Gastrocnemius medialis (tissue), 4 donors: Measurements from ENCODE around the gene MS4A18. TPM values are rescaled to one million over a fixed set of nuclear protein-coding genes. Genes with fewer than 3 reads are reported as not detected.

Experiments used
- ATAC-seq, 2 donors: fragments of 150-250 bp; one replicate each; pipeline ENCODE4 v1.9.1; 2016
- DNase-seq, 2 donors: peaks; one replicate each; pipeline ENCODE4 v3.0.0-alpha.2; 2019
- H3K27ac ChIP-seq, 4 donors: fragments of 200-600 bp; sonication (generic); 1 replicate in 1 of 4; 2 replicates in 3 of 4; pipeline ENCODE4 v1.5.1; 2016 to 2018; ENCODE audit warnings: mild to moderate bottlenecking in 2 of 4, moderate library complexity in 1 of 4
- H3K27me3 ChIP-seq, 3 donors: fragments of 200-600 bp; sonication (generic) in 2 of 3; 1 replicate in 1 of 3; 2 replicates in 2 of 3; pipeline versions ENCODE4 v1.5.1 to v1.6.0; 2016 to 2019; ENCODE audit warnings: mild to moderate bottlenecking in 1 of 3, moderate library complexity in 1 of 3
- H3K36me3 ChIP-seq, 2 donors: fragments of 200-600 bp; sonication (generic) in 1 of 2; one replicate each; pipeline ENCODE4 v1.5.1; 2017 to 2018
- H3K4me1 ChIP-seq, 2 donors: fragments of 200-600 bp; sonication (generic) in 1 of 2; one replicate each; pipeline ENCODE4 v1.5.1; 2016 to 2017; ENCODE audit warnings: mild to moderate bottlenecking in 2 of 2
- H3K4me3 ChIP-seq, 4 donors: fragments of 200-600 bp; sonication (generic) in 3 of 4; 1 replicate in 1 of 4; 2 replicates in 3 of 4; pipeline ENCODE4 v1.5.1; 2016 to 2019; ENCODE audit warnings: mild to moderate bottlenecking in 2 of 4
- H3K9me3 ChIP-seq, 3 donors: fragments of 200-600 bp; sonication (generic) in 2 of 3; 1 replicate in 1 of 3; 2 replicates in 2 of 3; pipeline ENCODE4 v1.5.1; 2016 to 2019
- CTCF ChIP-seq, 5 experiments: fragments of 450-650 bp in 3 of 5; fragments of 200-600 bp in 2 of 5; sonication (generic) in 2 of 5; IDR thresholded peaks in 4 of 5; conservative IDR thresholded peaks in 1 of 5; 1 replicate in 4 of 5; 2 replicates in 1 of 5; pipeline ENCODE4 v1.5.1; 2016 to 2019; ENCODE audit warnings: antibody characterized with exemption in 5 of 5, mild to moderate bottlenecking in 3 of 5, moderate library complexity in 3 of 5
- POLR2A ChIP-seq, 2 donors: fragments of 450-650 bp; IDR thresholded peaks; one replicate each; pipeline ENCODE4 v1.6.1; 2017; ENCODE audit warnings: antibody characterized with exemption in 2 of 2, mild to moderate bottlenecking in 2 of 2, moderate library complexity in 2 of 2
- in situ Hi-C, 4 donors: fragments of 200-750 bp; cut with MboI; loops; one replicate each; pipeline versions ENCODE4 v1.15.0 to v1.8.0; 2017; ENCODE audit warnings: low sequenced_read_pairs in 4 of 4
- intact Hi-C: fragments of 100-400 bp; cut with DNase I; formaldehyde crosslinking; loops from one replicate; pipeline ENCODE4 v1.15.1; 2023; ENCODE audit warnings: low total_unique reads
- total RNA-seq, 4 donors: library from RNA; depleted of rRNA; stranded (reverse); fragments of >200 nt; gene quantifications; one replicate each; pipeline versions ENCODE4 v1.1.0 to v1.2.3, GENCODE V29; 2016

MS4A18 gene
- total RNA-seq, 4 donors from 2014 or later: not detected

DNA sequence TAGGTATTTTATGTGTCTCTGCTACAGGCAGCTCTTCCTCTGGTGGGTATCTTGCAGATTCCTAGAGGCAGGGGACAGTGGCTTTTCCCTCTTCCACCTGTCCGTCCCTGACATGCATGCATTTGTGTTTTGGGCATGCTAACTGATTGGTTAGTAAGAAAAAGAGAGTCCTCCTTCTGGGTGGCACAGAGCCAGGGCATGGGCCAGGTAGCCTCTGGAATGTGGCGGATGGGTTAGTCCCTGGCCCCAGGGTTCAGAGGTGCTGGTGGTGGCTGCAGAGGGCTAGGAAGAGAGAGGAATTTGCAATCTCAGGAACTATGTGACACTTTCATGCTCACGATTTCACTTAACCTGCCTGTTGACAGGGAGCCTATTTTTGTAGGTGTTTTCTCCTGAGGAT, 26.4 kb downstream of the MS4A18 start:
- intact Hi-C loops (no loop called here), in situ Hi-C loops (no loop called here)
- TF ChIP-seq POLR2A (IDR thresholded peaks at IDR 0.05): no peak
- TF ChIP-seq CTCF (IDR thresholded peaks at IDR 0.05 in 4 of 5, conservative IDR thresholded peaks at IDR 0.05 in 1 of 5): no peak
- peaks cover 0 to 2% (median 0%) of the 10 kb centered on the region in 3 donors for H3K27me3 ChIP-seq
- H3K4me1 ChIP-seq: no peaks in the 10 kb centered on the region
- H3K9me3 ChIP-seq: no peaks in the 10 kb centered on the region
- no peak overlapping the region for H3K4me3 ChIP-seq
- no peaks in the 10 kb centered on the region for H3K36me3 ChIP-seq
- DNase-seq: no peak
- no peak overlapping the region for H3K27ac ChIP-seq
- ATAC-seq: no peak

DNA sequence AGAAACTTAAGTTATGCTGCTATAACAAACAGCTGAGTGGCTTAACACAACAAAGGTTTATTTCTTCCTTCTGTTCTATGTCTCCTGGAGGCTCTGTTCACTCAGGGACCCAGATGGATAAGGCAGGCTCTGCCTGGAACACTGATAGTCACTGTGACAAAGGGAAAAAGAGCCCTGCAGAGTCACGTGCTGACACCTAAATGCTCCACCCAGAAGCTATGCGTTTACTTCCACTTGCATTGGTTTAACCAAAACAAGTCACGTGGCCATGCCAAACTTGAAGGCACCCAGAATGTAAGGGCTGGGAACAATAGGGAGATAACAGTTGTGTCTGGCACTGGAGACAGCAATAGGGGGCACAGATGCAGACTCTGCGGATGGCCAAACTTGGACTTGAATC, 28.8 kb downstream of the MS4A18 start:
- intact Hi-C loops (no loop called here), in situ Hi-C loops (no loop called here)
- no peaks in the 10 kb centered on the region for H3K9me3 ChIP-seq
- H3K27ac ChIP-seq: no peak overlapping the region
- no peaks in the 10 kb centered on the region for H3K36me3 ChIP-seq
- H3K27me3 ChIP-seq: peaks cover 0 to 2% (median 0%) of the 10 kb centered on the region in 3 donors
- DNase-seq (no peak), ATAC-seq (no peak)
- TF ChIP-seq CTCF (IDR thresholded peaks at IDR 0.05 in 4 of 5, conservative IDR thresholded peaks at IDR 0.05 in 1 of 5) (no peak), POLR2A (IDR thresholded peaks at IDR 0.05) (no peak)
- H3K4me3 ChIP-seq: no peak overlapping the region
- no peaks in the 10 kb centered on the region for H3K4me1 ChIP-seq

- H3K4me1 ChIP-seq: no peaks in the 10 kb centered on the region
- H3K27ac ChIP-seq: no peak overlapping the region
- no peaks in the 10 kb centered on the region for H3K9me3 ChIP-seq
- in situ Hi-C loops: no loop called here
- H3K36me3 ChIP-seq: no peaks in the 10 kb centered on the region
- TF ChIP-seq CTCF (IDR thresholded peaks at IDR 0.05 in 4 of 5, conservative IDR thresholded peaks at IDR 0.05 in 1 of 5) (no peak), POLR2A (IDR thresholded peaks at IDR 0.05) (no peak)
- DNase-seq (no peak), ATAC-seq (no peak)
- intact Hi-C loops: no loop called here
- no peak overlapping the region for H3K4me3 ChIP-seq
- peaks cover 0 to 2% (median 0%) of the 10 kb centered on the region in 3 donors for H3K27me3 ChIP-seq
Measured at GRCh38 chr11:60754887-60755286, 30.4 kb downstream of the MS4A18 start.

DNA sequence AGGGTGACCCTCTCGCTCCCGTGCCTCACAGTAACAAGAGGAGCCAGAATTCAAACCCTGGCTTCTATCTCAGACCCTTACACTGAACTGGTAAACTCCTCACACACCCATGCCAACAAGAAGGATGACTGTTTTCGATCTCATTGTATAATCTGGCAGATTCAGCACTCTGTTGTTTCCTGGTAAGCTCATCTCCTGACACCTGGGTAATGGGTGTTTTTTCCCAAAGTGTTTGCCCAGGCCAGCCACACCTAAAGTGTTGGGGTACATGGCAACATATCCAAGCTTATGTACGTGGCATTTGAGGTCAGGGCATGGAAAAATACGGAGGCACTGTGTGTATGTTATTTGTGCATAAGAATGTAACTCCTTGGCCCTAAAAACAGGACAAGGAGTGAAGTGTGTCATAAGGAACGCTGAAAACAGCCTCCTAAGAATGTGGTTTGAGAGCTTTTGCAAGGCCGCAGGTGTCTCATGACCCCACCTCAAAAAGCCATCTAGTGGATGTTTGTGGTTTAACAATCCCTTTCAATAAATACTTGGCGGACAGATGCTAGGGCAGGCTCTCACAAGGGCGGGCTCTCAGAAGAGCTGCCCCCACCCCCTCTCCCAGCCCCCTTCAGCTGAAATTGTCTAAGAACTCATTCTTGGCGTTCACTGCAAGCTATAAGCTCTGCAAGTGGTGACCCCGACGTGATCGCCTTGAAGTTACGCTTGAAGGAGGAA, 31.9 kb downstream of the MS4A18 start, which contains the start of gene MS4A15:
Gene MS4A15 (plus strand): TSS at position 561 of the 726 bp plus-strand sequence. CDS start 6,867 bp downstream, outside the sequence.
- Histone ChIP-seq H3K9me3 (no peaks in the 10 kb centered on the region), H3K4me1 (peaks cover under 1% of the 10 kb centered on the region in 2 donors), H3K4me3 (no peak within 1 kb of the TSS), H3K36me3 (no peaks in the 10 kb centered on the region), H3K27ac (no peak within 1 kb of the TSS), H3K27me3 (peaks cover 0 to 2% (median 0%) of the 10 kb centered on the region in 3 donors)
- in situ Hi-C loops (no loop called here), intact Hi-C loops (no loop called here)
- no peak for ATAC-seq
- DNase-seq: no peak
- TF ChIP-seq CTCF (IDR thresholded peaks at IDR 0.05 in 4 of 5, conservative IDR thresholded peaks at IDR 0.05 in 1 of 5) (no peak), POLR2A (IDR thresholded peaks at IDR 0.05) (no peak)
